Bronchial epithelial cell (primary cell): ENCODE measurements around the gene ZBTB8B. TPM values are rescaled to one million over a fixed set of nuclear protein-coding genes. Genes with fewer than 3 reads are reported as not detected.
"Not testable (repeated sequence)": the region's sequence is repeated elsewhere in the genome, so short reads cannot be mapped to it uniquely, and the experiment has no call there.

Experiments used
- DNase-seq: peaks from one replicate; pipeline ENCODE4 v3.0.0-alpha.2; 2010; ENCODE audit warnings: low read depth
- FAIRE-seq: peaks from 2 replicates; lab custom pipeline; 2011; peaks lifted over from hg19 to GRCh38; lab: Jason Lieb, UNC
- H3K27me3 ChIP-seq: 2 replicates; pipeline ENCODE4 v1.5.1; 2011; ENCODE audit warnings: low read length; ENCODE audit not compliant: control insufficient read depth, insufficient read depth
- H3K36me3 ChIP-seq: 2 replicates; pipeline ENCODE4 v1.5.1; 2011; ENCODE audit warnings: low read length; ENCODE audit not compliant: control insufficient read depth, insufficient read depth
- H3K4me3 ChIP-seq: 2 replicates; pipeline ENCODE4 v1.5.1; 2011; ENCODE audit warnings: mild to moderate bottlenecking, low read depth, low read length, control low read depth
- CTCF ChIP-seq: IDR thresholded peaks from 2 replicates; pipeline ENCODE4 v1.5.1; 2011; ENCODE audit warnings: mild to moderate bottlenecking, moderate library complexity, low read length, control low read depth, inconsistent platforms; ENCODE audit not compliant: insufficient read depth, severe bottlenecking
- total RNA-seq: library from RNA; depleted of rRNA; stranded (reverse); fragments of >200 nt; gene quantifications from 2 replicates; pipeline ENCODE4 v1.2.1, GENCODE V29; 2014

Gene ZBTB8B
- total RNA-seq, 1 donor from 2014 or later: not detected

- FAIRE-seq (no peak), DNase-seq (peak; percentile 57)
- Histone ChIP-seq H3K4me3 (no peak overlapping the region), H3K36me3 (no peaks in the 10 kb centered on the region), H3K27me3 (no peaks in the 10 kb centered on the region)
- TF ChIP-seq CTCF: no peak
Observed at GRCh38 chr1:32454726-32455125, 10.1 kb upstream of the ZBTB8B start.

- H3K4me3 ChIP-seq: no peak overlapping the region
- no peak for TF ChIP-seq CTCF
- H3K27me3 ChIP-seq: no peaks in the 10 kb centered on the region
- H3K36me3 ChIP-seq: no peaks in the 10 kb centered on the region
- FAIRE-seq: no peak
- no peak for DNase-seq
Observed at GRCh38 chr1:32455958-32456357, 8.9 kb upstream of the ZBTB8B start.

- not testable (repeated sequence) for H3K36me3 ChIP-seq, H3K4me3 ChIP-seq, DNase-seq, FAIRE-seq, H3K27me3 ChIP-seq
Observed at GRCh38 chr1:32458798-32459197, 6.1 kb upstream of the ZBTB8B start.

GRCh38 chr1:32462977-32463376, 1.9 kb upstream of the ZBTB8B start:
- not testable (repeated sequence) for H3K4me3 ChIP-seq, DNase-seq, FAIRE-seq, H3K36me3 ChIP-seq, H3K27me3 ChIP-seq

- DNase-seq (peak; percentile 35), FAIRE-seq (peak; percentile 32)
- TF ChIP-seq CTCF: no peak
- H3K27me3 ChIP-seq: peaks cover 6% of the 10 kb centered on the region
- peak overlapping the region; percentile 31 for H3K4me3 ChIP-seq
- H3K36me3 ChIP-seq: no peaks in the 10 kb centered on the region
Observed at GRCh38 chr1:32464191-32464715, 619 bp upstream of the ZBTB8B start.

- DNase-seq: no peak
- peak; percentile 7 for FAIRE-seq
- no peak overlapping the region for H3K4me3 ChIP-seq
- TF ChIP-seq CTCF: no peak
- no peaks in the 10 kb centered on the region for H3K36me3 ChIP-seq
- H3K27me3 ChIP-seq: peaks cover 6% of the 10 kb centered on the region
Observed at GRCh38 chr1:32465578-32465933, 684 bp downstream of the ZBTB8B start.

- DNase-seq: no peak
- no peak for FAIRE-seq
- peaks cover 6% of the 10 kb centered on the region for H3K27me3 ChIP-seq
- H3K36me3 ChIP-seq: no peaks in the 10 kb centered on the region
- TF ChIP-seq CTCF: no peak
- no peak overlapping the region for H3K4me3 ChIP-seq
Observed at GRCh38 chr1:32466761-32467160, 1.9 kb downstream of the ZBTB8B start.
